ENCODE measurements around the gene AKNA. TPM values are rescaled to one million over a fixed set of nuclear protein-coding genes. Genes with fewer than 3 reads are reported as not detected.

Gene AKNA
- 2.9 and 4.2 TPM in 2 replicates for total RNA-seq (2014; rRNA removed; shearing (Covaris generic))

GRCh38 chr9:114387680-114388356 is at the start of gene AKNA:
Gene AKNA, minus strand, starts transcription at chr9:114387982. Its CDS starts 6,649 bp downstream, at chr9:114381333.
- DNase-seq (ENCODE audit: low read depth): peak; percentile 75

- no peak for DNase-seq (ENCODE audit: low read depth)
Measured at GRCh38 chr9:114437401-114437893, 49.7 kb upstream of the AKNA start.

GRCh38 chr9:114434878-114435311 is 47.1 kb upstream of the AKNA start:
- DNase-seq (ENCODE audit: low read depth): peak; percentile 15

GRCh38 chr9:114433720-114434255 is 46.0 kb upstream of the AKNA start:
- DNase-seq (ENCODE audit: low read depth): no peak

GRCh38 chr9:114433086-114433485 is 45.3 kb upstream of the AKNA start:
- no peak for DNase-seq (ENCODE audit: low read depth)

GRCh38 chr9:114432323-114433067 is 44.7 kb upstream of the AKNA start:
- no peak for DNase-seq (ENCODE audit: low read depth)

GRCh38 chr9:114431770-114432169 is 44.0 kb upstream of the AKNA start:
- no peak for DNase-seq (ENCODE audit: low read depth)

- no peak for DNase-seq (ENCODE audit: low read depth)
Measured at GRCh38 chr9:114431003-114431402, 43.2 kb upstream of the AKNA start.

- no peak for DNase-seq (ENCODE audit: low read depth)
Measured at GRCh38 chr9:114430457-114430856, 42.7 kb upstream of the AKNA start.

- no peak for DNase-seq (ENCODE audit: low read depth)
Measured at GRCh38 chr9:114429488-114429887, 41.7 kb upstream of the AKNA start.

GRCh38 chr9:114428466-114428865 is 40.7 kb upstream of the AKNA start:
- DNase-seq (ENCODE audit: low read depth): no peak

- DNase-seq (ENCODE audit: low read depth): no peak
Measured at GRCh38 chr9:114427644-114428043, 39.9 kb upstream of the AKNA start.

- DNase-seq (ENCODE audit: low read depth): no peak
Measured at GRCh38 chr9:114426046-114426948, 38.5 kb upstream of the AKNA start.

GRCh38 chr9:114425126-114425525 is 37.3 kb upstream of the AKNA start:
- DNase-seq (ENCODE audit: low read depth): no peak

GRCh38 chr9:114424126-114424525 is 36.3 kb upstream of the AKNA start:
- DNase-seq (ENCODE audit: low read depth): no peak

- no peak for DNase-seq (ENCODE audit: low read depth)
Measured at GRCh38 chr9:114423181-114423580, 35.4 kb upstream of the AKNA start.

GRCh38 chr9:114421147-114421546 is 33.4 kb upstream of the AKNA start:
- no peak for DNase-seq (ENCODE audit: low read depth)

GRCh38 chr9:114419796-114420195 is 32.0 kb upstream of the AKNA start:
- DNase-seq (ENCODE audit: low read depth): no peak

- DNase-seq (ENCODE audit: low read depth): no peak
Measured at GRCh38 chr9:114418053-114418452, 30.3 kb upstream of the AKNA start.

- peak; percentile 39 for DNase-seq (ENCODE audit: low read depth)
Measured at GRCh38 chr9:114417511-114417910, 29.7 kb upstream of the AKNA start.

- no peak for DNase-seq (ENCODE audit: low read depth)
Measured at GRCh38 chr9:114416906-114417305, 29.1 kb upstream of the AKNA start.

GRCh38 chr9:114416290-114416689 is 28.5 kb upstream of the AKNA start:
- DNase-seq (ENCODE audit: low read depth): no peak
